Gastrocnemius medialis (tissue), 4 donors: ENCODE measurements around the gene OCSTAMP. TPM values are rescaled to one million over a fixed set of nuclear protein-coding genes. Genes with fewer than 3 reads are reported as not detected.

Experiments used
- ATAC-seq, 2 donors: fragments of 150-250 bp; one replicate each; pipeline ENCODE4 v1.9.1; 2016
- DNase-seq, 2 donors: peaks; one replicate each; pipeline ENCODE4 v3.0.0-alpha.2; 2019
- H3K27ac ChIP-seq, 4 donors: fragments of 200-600 bp; sonication (generic); 1 replicate in 1 of 4; 2 replicates in 3 of 4; pipeline ENCODE4 v1.5.1; 2016 to 2018; ENCODE audit warnings: mild to moderate bottlenecking in 2 of 4, moderate library complexity in 1 of 4
- H3K27me3 ChIP-seq, 3 donors: fragments of 200-600 bp; sonication (generic) in 2 of 3; 1 replicate in 1 of 3; 2 replicates in 2 of 3; pipeline versions ENCODE4 v1.5.1 to v1.6.0; 2016 to 2019; ENCODE audit warnings: mild to moderate bottlenecking in 1 of 3, moderate library complexity in 1 of 3
- H3K36me3 ChIP-seq, 2 donors: fragments of 200-600 bp; sonication (generic) in 1 of 2; one replicate each; pipeline ENCODE4 v1.5.1; 2017 to 2018
- H3K4me1 ChIP-seq, 2 donors: fragments of 200-600 bp; sonication (generic) in 1 of 2; one replicate each; pipeline ENCODE4 v1.5.1; 2016 to 2017; ENCODE audit warnings: mild to moderate bottlenecking in 2 of 2
- H3K4me3 ChIP-seq, 4 donors: fragments of 200-600 bp; sonication (generic) in 3 of 4; 1 replicate in 1 of 4; 2 replicates in 3 of 4; pipeline ENCODE4 v1.5.1; 2016 to 2019; ENCODE audit warnings: mild to moderate bottlenecking in 2 of 4
- H3K9me3 ChIP-seq, 3 donors: fragments of 200-600 bp; sonication (generic) in 2 of 3; 1 replicate in 1 of 3; 2 replicates in 2 of 3; pipeline ENCODE4 v1.5.1; 2016 to 2019
- POLR2A ChIP-seq, 2 donors: fragments of 450-650 bp; IDR thresholded peaks; one replicate each; pipeline ENCODE4 v1.6.1; 2017; ENCODE audit warnings: antibody characterized with exemption in 2 of 2, mild to moderate bottlenecking in 2 of 2, moderate library complexity in 2 of 2
- in situ Hi-C, 4 donors: fragments of 200-750 bp; cut with MboI; loops; one replicate each; pipeline versions ENCODE4 v1.15.0 to v1.8.0; 2017; ENCODE audit warnings: low sequenced_read_pairs in 4 of 4
- intact Hi-C: fragments of 100-400 bp; cut with DNase I; formaldehyde crosslinking; loops from one replicate; pipeline ENCODE4 v1.15.1; 2023; ENCODE audit warnings: low total_unique reads
- total RNA-seq, 4 donors: library from RNA; depleted of rRNA; stranded (reverse); fragments of >200 nt; gene quantifications; one replicate each; pipeline versions ENCODE4 v1.1.0 to v1.2.3, GENCODE V29; 2016
- TF ChIP-seq, protein P1 (sequence below), 5 experiments: fragments of 450-650 bp in 3 of 5; fragments of 200-600 bp in 2 of 5; sonication (generic) in 2 of 5; IDR thresholded peaks in 4 of 5; conservative IDR thresholded peaks in 1 of 5; 1 replicate in 4 of 5; 2 replicates in 1 of 5; pipeline ENCODE4 v1.5.1; 2016 to 2019; ENCODE audit warnings: antibody characterized with exemption in 5 of 5, mild to moderate bottlenecking in 3 of 5, moderate library complexity in 3 of 5

OCSTAMP gene
- total RNA-seq, 4 donors from 2014 or later: not detected

DNA sequence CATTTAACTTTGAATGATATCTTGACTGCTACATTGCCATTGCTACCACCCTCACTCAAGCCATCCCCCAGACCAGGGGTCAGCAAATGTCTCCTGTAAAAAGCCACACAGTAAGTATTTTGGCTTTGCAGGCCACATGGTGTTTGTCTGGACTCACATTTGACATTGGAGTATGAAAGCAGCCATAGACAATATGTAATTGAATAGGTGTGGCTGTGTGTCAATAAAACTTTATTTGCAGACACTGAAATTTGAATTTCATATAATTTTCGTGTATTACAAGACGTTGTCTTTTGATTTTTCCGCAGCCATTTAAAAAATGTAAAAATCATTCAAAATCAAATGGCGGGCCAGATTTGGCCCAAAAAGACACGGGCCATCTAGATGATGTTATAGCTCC, 36.3 kb upstream of the OCSTAMP start:
- intact Hi-C loops (no loop called here), in situ Hi-C loops (no loop called here)
- Histone ChIP-seq H3K4me1 (no peaks in the 10 kb centered on the region), H3K4me3 (no peak overlapping the region), H3K36me3 (no peaks in the 10 kb centered on the region), H3K27me3 (no peaks in the 10 kb centered on the region), H3K9me3 (no peaks in the 10 kb centered on the region), H3K27ac (no peak overlapping the region)
- TF ChIP-seq, protein P1, sequence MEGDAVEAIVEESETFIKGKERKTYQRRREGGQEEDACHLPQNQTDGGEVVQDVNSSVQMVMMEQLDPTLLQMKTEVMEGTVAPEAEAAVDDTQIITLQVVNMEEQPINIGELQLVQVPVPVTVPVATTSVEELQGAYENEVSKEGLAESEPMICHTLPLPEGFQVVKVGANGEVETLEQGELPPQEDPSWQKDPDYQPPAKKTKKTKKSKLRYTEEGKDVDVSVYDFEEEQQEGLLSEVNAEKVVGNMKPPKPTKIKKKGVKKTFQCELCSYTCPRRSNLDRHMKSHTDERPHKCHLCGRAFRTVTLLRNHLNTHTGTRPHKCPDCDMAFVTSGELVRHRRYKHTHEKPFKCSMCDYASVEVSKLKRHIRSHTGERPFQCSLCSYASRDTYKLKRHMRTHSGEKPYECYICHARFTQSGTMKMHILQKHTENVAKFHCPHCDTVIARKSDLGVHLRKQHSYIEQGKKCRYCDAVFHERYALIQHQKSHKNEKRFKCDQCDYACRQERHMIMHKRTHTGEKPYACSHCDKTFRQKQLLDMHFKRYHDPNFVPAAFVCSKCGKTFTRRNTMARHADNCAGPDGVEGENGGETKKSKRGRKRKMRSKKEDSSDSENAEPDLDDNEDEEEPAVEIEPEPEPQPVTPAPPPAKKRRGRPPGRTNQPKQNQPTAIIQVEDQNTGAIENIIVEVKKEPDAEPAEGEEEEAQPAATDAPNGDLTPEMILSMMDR (IDR thresholded peaks at IDR 0.05 in 4 of 5, conservative IDR thresholded peaks at IDR 0.05 in 1 of 5): no peak
- no peak for TF ChIP-seq POLR2A (IDR thresholded peaks at IDR 0.05)
- DNase-seq: no peak
- ATAC-seq: no peak

DNA sequence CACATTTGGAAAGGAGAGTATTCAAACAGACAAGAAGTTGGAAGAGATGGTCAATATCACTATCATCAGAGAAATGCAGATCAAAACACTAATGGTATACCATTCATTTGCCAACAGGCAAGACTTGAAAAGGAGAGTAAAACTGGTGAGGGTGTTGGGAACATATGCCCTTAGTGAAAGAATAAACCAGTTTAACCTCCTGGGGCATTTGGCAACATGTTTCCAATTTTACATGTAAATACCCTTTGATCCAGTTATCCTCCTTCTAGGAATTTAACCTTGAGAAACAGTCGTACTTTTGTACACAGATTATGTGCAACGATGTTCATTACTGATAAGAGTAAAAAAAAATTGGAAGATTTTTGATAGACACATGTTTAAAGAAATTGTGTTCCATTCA, 34.1 kb upstream of the OCSTAMP start:
- ATAC-seq (no peak), DNase-seq (no peak)
- in situ Hi-C loops: no loop called here
- H3K27me3 ChIP-seq: no peaks in the 10 kb centered on the region
- no peak overlapping the region for H3K4me3 ChIP-seq
- no peaks in the 10 kb centered on the region for H3K4me1 ChIP-seq
- H3K27ac ChIP-seq: no peak overlapping the region
- intact Hi-C loops: no loop called here
- H3K36me3 ChIP-seq: no peaks in the 10 kb centered on the region
- H3K9me3 ChIP-seq: no peaks in the 10 kb centered on the region
- TF ChIP-seq, protein P1 (IDR thresholded peaks at IDR 0.05 in 4 of 5, conservative IDR thresholded peaks at IDR 0.05 in 1 of 5): no peak
- no peak for TF ChIP-seq POLR2A (IDR thresholded peaks at IDR 0.05)

DNA sequence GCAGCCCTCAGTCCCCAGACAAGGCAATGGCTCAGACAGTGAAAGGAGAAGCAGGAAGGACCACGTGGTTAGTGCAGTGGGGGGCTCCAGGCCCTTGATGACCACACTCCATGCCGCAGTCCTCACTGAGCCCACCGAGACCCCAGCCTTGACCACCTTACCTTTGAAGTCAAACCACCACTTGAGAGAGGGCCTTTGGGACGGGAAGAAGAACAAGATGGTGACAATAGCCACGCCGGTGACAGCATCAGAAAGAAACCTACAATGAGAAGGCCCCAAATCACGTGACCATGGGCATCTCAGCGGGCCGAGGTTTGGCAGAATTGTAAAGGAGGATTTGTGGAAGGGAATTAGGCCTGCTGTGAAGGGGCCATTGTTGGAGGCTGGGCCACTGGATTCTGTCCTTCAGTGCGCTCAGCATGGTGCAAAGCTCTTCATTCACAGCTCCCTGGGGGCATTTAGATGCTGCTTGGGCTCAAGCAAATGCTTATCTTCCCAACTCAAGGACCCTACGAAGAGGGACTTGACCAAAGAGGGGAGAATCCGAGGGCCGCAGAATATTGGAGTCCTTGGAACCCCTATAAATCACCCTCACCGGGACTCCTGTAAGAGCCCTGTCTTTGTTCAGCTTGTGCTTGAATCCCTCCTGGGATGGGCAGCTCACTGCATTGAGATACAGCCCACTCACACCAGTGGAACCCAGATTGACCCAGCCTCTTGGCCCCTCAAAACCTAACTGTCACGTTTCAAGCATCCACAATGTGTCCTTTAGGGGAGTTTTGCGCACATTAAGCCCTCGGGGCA, 33.2 kb upstream of the OCSTAMP start:
- no peak overlapping the region for H3K4me3 ChIP-seq
- TF ChIP-seq, protein P1 (IDR thresholded peaks at IDR 0.05 in 4 of 5, conservative IDR thresholded peaks at IDR 0.05 in 1 of 5): no peak
- TF ChIP-seq POLR2A (IDR thresholded peaks at IDR 0.05): no peak
- no peaks in the 10 kb centered on the region for H3K4me1 ChIP-seq
- no peak overlapping the region for H3K27ac ChIP-seq
- intact Hi-C loops (no loop called here), in situ Hi-C loops (no loop called here)
- no peaks in the 10 kb centered on the region for H3K36me3 ChIP-seq
- H3K9me3 ChIP-seq: no peaks in the 10 kb centered on the region
- DNase-seq: no peak
- H3K27me3 ChIP-seq: no peaks in the 10 kb centered on the region
- ATAC-seq: no peak

DNA sequence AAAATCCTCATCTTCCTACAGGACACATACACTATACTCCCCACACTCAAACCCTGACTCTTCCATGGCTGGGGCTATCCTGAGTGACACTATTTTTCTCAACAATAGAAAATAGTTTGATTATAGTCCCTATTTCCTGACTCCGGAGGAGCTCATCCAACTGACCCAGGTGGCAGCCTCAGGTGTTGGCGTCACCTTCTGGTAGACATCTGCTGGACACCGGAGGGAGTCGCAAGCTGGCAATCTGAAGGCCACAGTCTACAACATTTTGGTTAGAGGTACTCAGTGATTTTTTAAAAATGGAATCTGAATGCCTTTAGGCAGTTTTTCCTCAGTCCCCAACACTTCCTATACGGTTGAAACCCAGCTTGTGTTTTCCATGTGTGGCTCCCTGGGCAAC, 32.2 kb upstream of the OCSTAMP start:
- Histone ChIP-seq H3K27me3 (no peaks in the 10 kb centered on the region), H3K36me3 (no peaks in the 10 kb centered on the region), H3K9me3 (no peaks in the 10 kb centered on the region), H3K4me1 (no peaks in the 10 kb centered on the region), H3K27ac (no peak overlapping the region), H3K4me3 (no peak overlapping the region)
- intact Hi-C loops (no loop called here), in situ Hi-C loops (no loop called here)
- TF ChIP-seq POLR2A (IDR thresholded peaks at IDR 0.05): no peak
- TF ChIP-seq, protein P1 (IDR thresholded peaks at IDR 0.05 in 4 of 5, conservative IDR thresholded peaks at IDR 0.05 in 1 of 5): no peak
- ATAC-seq (no peak), DNase-seq (no peak)

DNA sequence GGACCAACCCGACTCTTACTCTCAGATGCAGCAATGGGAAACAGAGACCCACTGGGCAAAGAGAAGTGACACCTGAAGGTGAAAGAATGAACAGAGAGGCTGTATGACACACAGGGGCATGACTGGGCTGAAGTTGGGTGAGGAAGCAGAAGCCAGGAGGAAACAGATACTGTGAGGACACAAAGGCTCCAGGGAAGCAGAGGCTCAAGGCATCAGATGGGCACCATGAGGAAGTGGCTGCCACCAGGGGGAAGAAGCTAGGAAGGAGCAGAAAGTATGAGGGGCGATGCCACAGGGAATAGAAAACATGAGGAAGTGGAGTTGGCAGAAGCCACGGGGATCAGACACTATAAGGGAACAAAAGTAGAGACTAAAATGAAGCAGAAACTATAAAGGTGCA, 30.9 kb upstream of the OCSTAMP start:
- H3K9me3 ChIP-seq: no peaks in the 10 kb centered on the region
- H3K4me3 ChIP-seq: no peak overlapping the region
- H3K36me3 ChIP-seq: no peaks in the 10 kb centered on the region
- in situ Hi-C loops (no loop called here), intact Hi-C loops (no loop called here)
- H3K4me1 ChIP-seq: no peaks in the 10 kb centered on the region
- TF ChIP-seq POLR2A (IDR thresholded peaks at IDR 0.05): no peak
- TF ChIP-seq, protein P1 (IDR thresholded peaks at IDR 0.05 in 4 of 5, conservative IDR thresholded peaks at IDR 0.05 in 1 of 5): no peak
- H3K27ac ChIP-seq: no peak overlapping the region
- DNase-seq: no peak
- ATAC-seq: no peak
- no peaks in the 10 kb centered on the region for H3K27me3 ChIP-seq
